GM12873 (cell line): ENCODE results near the gene AXIN1.

Experiments used
- TF ChIP-seq, protein P1 (sequence below): IDR thresholded peaks from 2 replicates; pipeline ENCODE4 v1.5.1; 2012; ENCODE audit warnings: low read depth, mild to moderate bottlenecking, moderate library complexity, low read length, control low read depth; ENCODE audit not compliant: insufficient read depth; ENCODE audit errors: missing control alignments

The AXIN1 gene

GRCh38 chr16:280552-280951 lies 72.0 kb downstream of the AXIN1 start, which contains the start of gene ARHGDIG:
Gene ARHGDIG (plus strand): TSS chr16:280591. CDS start chr16:280681, 90 bp downstream.
- TF ChIP-seq, protein P1, sequence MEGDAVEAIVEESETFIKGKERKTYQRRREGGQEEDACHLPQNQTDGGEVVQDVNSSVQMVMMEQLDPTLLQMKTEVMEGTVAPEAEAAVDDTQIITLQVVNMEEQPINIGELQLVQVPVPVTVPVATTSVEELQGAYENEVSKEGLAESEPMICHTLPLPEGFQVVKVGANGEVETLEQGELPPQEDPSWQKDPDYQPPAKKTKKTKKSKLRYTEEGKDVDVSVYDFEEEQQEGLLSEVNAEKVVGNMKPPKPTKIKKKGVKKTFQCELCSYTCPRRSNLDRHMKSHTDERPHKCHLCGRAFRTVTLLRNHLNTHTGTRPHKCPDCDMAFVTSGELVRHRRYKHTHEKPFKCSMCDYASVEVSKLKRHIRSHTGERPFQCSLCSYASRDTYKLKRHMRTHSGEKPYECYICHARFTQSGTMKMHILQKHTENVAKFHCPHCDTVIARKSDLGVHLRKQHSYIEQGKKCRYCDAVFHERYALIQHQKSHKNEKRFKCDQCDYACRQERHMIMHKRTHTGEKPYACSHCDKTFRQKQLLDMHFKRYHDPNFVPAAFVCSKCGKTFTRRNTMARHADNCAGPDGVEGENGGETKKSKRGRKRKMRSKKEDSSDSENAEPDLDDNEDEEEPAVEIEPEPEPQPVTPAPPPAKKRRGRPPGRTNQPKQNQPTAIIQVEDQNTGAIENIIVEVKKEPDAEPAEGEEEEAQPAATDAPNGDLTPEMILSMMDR: no peak

- TF ChIP-seq, protein P1: no peak
Observed at GRCh38 chr16:280005-280460, 72.5 kb downstream of the AXIN1 start.

DNA sequence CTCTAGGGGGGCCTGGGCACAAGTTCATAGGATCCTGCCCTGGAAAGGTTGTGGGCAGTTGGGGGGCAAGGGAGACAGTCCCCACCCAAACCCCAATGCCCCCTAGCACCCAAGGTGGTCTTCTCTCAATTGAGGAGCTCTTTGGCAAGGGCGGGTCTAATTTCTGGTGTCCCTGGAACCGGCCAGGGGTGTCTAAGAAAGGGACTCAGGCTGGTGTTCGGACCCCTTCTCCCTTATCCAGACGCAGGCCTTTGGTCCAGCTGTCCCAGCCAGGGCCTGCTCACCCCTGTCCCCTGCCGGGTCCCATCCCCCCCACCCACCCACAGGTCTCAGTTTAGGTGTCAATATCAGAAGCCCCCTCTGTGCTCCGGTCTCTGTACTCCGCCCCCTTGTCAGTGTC lies 73.0 kb downstream of the AXIN1 start:
- TF ChIP-seq, protein P1: no peak

DNA sequence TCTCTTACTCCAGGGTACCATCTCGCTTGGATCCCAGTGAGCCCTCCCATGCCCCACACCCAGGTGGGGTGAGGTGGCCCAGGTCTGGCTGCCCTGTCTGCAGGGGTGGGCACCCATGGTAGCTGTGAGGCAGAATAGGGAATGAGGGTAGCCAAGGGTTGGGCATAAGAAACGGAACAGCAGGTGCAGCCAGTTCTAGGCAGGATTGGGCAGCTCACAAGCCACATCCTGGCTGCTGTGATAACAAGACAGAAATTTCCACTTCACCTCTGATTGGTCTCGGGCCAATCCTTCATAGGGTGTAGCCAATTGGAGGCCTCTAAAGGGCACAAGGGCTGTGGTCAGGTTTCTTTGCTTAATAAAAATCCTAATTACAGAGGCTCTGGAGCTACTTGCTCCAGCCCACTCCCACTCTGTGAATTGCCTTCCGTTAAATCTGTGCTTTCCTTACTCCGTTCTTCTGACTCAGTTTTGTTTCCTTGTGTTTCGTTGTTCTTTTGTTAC lies 73.6 kb downstream of the AXIN1 start:
- TF ChIP-seq, protein P1: no peak

- TF ChIP-seq, protein P1: no peak
Observed at GRCh38 chr16:276426-277077, 76.0 kb downstream of the AXIN1 start.

DNA sequence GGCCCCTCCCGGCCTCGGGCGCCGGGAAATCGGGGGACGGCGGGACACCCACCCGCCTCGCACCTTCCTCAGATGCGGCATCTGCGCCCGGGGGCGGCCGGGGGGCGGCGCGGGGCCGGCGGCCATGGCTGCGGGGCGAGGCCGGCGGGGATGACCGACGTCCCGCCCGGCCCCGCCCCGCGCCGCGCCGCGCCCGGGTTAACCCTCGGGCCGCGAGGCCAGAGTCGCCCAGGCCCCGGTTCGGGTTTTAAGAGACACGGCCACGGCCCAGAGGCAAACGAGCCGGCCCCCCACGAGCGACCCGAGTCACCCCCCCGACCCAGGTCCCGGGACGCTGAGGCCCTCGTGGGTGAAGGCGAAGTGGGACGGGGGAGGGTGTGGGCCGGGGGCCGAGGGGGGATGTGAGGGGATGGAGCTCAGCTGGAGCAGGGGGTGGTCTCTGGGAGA lies 76.7 kb downstream of the AXIN1 start, which contains the start of gene RGS11:
Gene RGS11 (minus strand): TSS at position 159 of the 447 bp plus-strand sequence. CDS start 33 bp downstream, at position 126.
- TF ChIP-seq, protein P1: no peak

GRCh38 chr16:275041-275641 lies 77.4 kb downstream of the AXIN1 start:
- TF ChIP-seq, protein P1: no peak
